Skeletal muscle satellite cell (primary cell): Measurements from ENCODE around the gene GABRG1.

ENCODE experiments used
- H3K27me3 ChIP-seq: 2 replicates; pipeline ENCODE4 v1.7.0; 2013; ENCODE audit warnings: low read length; ENCODE audit not compliant: control insufficient read depth, insufficient read depth
- H3K36me3 ChIP-seq: 2 replicates; pipeline ENCODE4 v1.7.0; 2013; ENCODE audit warnings: mild to moderate bottlenecking, control low read depth, low read length; ENCODE audit not compliant: insufficient read depth
- H3K4me1 ChIP-seq: 2 replicates; pipeline ENCODE4 v1.7.0; 2013; ENCODE audit warnings: low read length; ENCODE audit not compliant: control insufficient read depth, insufficient read depth
- H3K4me2 ChIP-seq: 2 replicates; pipeline ENCODE4 v1.7.0; 2013; ENCODE audit warnings: mild to moderate bottlenecking, low read length
- H3K4me3 ChIP-seq: 2 replicates; pipeline ENCODE4 v1.7.0; 2013; ENCODE audit warnings: low read length
- H3K9ac ChIP-seq: 2 replicates; pipeline ENCODE4 v1.7.0; 2013; ENCODE audit warnings: mild to moderate bottlenecking, low read depth, low read length, moderate library complexity
- H3K9me3 ChIP-seq: replicated peaks from 2 replicates; pipeline ENCODE4 v1.7.0; 2013; ENCODE audit warnings: mild to moderate bottlenecking, control low read depth, low read length

GABRG1 gene

GRCh38 chr4:45989775-45990174 is 134.1 kb downstream of the GABRG1 start:
- Histone ChIP-seq H3K9ac (no peak overlapping the region), H3K27me3 (no peaks in the 10 kb centered on the region), H3K4me1 (no peaks in the 10 kb centered on the region), H3K4me3 (no peak overlapping the region), H3K36me3 (no peaks in the 10 kb centered on the region), H3K4me2 (no peak overlapping the region), H3K9me3 (no peaks in the 10 kb centered on the region)

GRCh38 chr4:45987858-45988257 is 136.0 kb downstream of the GABRG1 start:
- H3K4me2 ChIP-seq = no peak overlapping the region
- H3K27me3 ChIP-seq = no peaks in the 10 kb centered on the region
- H3K9ac ChIP-seq = no peak overlapping the region
- no peak overlapping the region for H3K4me3 ChIP-seq
- no peaks in the 10 kb centered on the region for H3K9me3 ChIP-seq
- no peaks in the 10 kb centered on the region for H3K36me3 ChIP-seq
- H3K4me1 ChIP-seq = no peaks in the 10 kb centered on the region
